HepG2 (cell line): Measurements from ENCODE around the gene CSTB. TPM values are rescaled to one million over a fixed set of nuclear protein-coding genes. Genes with fewer than 3 reads are reported as not detected.

Experiments used
- ATF7-NPFF ChIP-seq: sonication (generic); formaldehyde crosslinking; IDR thresholded peaks from 2 replicates; pipeline ENCODE4 v1.8.1; 2023; ENCODE audit warnings: mild to moderate bottlenecking, low read depth, missing genetic modification reagents, moderate library complexity
- ELK4 ChIP-seq: sonication (generic); formaldehyde crosslinking; IDR thresholded peaks from 2 replicates; pipeline ENCODE4 v1.9.0; 2021; ENCODE audit warnings: missing genetic modification reagents, borderline replicate concordance
- HNRNPH1 ChIP-seq: fragments of 200-400 bp; formaldehyde crosslinking; optimal IDR thresholded peaks from 2 replicates; pipeline ENCODE3; 2017; ENCODE audit warnings: mild to moderate bottlenecking, low read depth, low read length
- MED1 ChIP-seq: sonication (generic); formaldehyde crosslinking; IDR thresholded peaks from 2 replicates; pipeline ENCODE4 v1.4.0; 2020; ENCODE audit warnings: missing genetic modification reagents
- NR2F1 ChIP-seq, 2 experiments: fragments of 450-650 bp in 1 of 2; formaldehyde crosslinking in 1 of 2; IDR thresholded peaks; 2 replicates each; pipeline versions ENCODE4 v1.5.0 to v1.6.1; 2016 to 2020; ENCODE audit warnings: mild to moderate bottlenecking in 1 of 2, missing compliant biosample characterization in 1 of 2, missing genetic modification reagents in 1 of 2, moderate library complexity in 1 of 2
- PLRG1 ChIP-seq: fragments of 450-650 bp; conservative IDR thresholded peaks from 2 replicates; pipeline ENCODE4 v1.6.1; 2016
- PPARG ChIP-seq: conservative IDR thresholded peaks from 2 replicates; pipeline ENCODE4 v1.6.1; 2016; ENCODE audit warnings: missing biosample characterization, missing genetic modification reagents
- RXRA ChIP-seq: sonication (generic); formaldehyde crosslinking; IDR thresholded peaks from 2 replicates; pipeline ENCODE4 v1.5.1; 2020; ENCODE audit warnings: missing genetic modification reagents
- SNRNP70 ChIP-seq: fragments of 200-400 bp; formaldehyde crosslinking; IDR thresholded peaks from 2 replicates; pipeline ENCODE4 v1.6.1; 2017; ENCODE audit warnings: mild to moderate bottlenecking, low read depth, low read length, moderate library complexity
- SUZ12 ChIP-seq: fragments of 150-350 bp; IDR thresholded peaks from 2 replicates; pipeline ENCODE4 v1.6.1; 2014; ENCODE audit warnings: low read depth, low read length
- TBX3 ChIP-seq: fragments of 450-650 bp; IDR thresholded peaks from 2 replicates; pipeline ENCODE4 v1.6.1; 2017; ENCODE audit warnings: antibody characterized with exemption, mild to moderate bottlenecking, inconsistent platforms, borderline replicate concordance
- ZNF691 ChIP-seq: sonication (generic); formaldehyde crosslinking; IDR thresholded peaks from 2 replicates; pipeline ENCODE4 v1.4.0; 2020; ENCODE audit warnings: missing genetic modification reagents, low read depth, mild to moderate bottlenecking, borderline replicate concordance
- ZNF7 ChIP-seq: IDR thresholded peaks from 2 replicates; pipeline ENCODE4 v1.6.1; 2016; ENCODE audit warnings: missing biosample characterization, missing genetic modification reagents
- polyA plus RNA-seq, 8 experiments: library from polyadenylated mRNA; depleted of rRNA in 3 of 8; stranded (reverse) in 7 of 8; unstranded in 1 of 8; fragments of >200 nt; fragmentation: Illumina TruSeq in 4 of 8; extraction: Trizol in 4 of 8; gene quantifications; 2 replicates each; pipeline versions ENCODE4 v1.2.1 to v1.2.3, GENCODE V29; 2011 to 2016; ENCODE audit warnings: low read depth in 4 of 8, missing spikeins in 1 of 8, mixed read lengths in 1 of 8; ENCODE audit not compliant: insufficient read depth in 1 of 8
- total RNA-seq, 5 experiments: library from RNA; depleted of rRNA; stranded (reverse); fragments of >200 nt; fragmentation: Illumina TruSeq; extraction: Trizol; gene quantifications; 2 replicates each; pipeline ENCODE4 v1.2.3, GENCODE V29; 2016; ENCODE audit warnings: low read depth in 1 of 5
- TF ChIP-seq, protein P1 (sequence below): sonication (generic); formaldehyde crosslinking; IDR thresholded peaks from 2 replicates; pipeline ENCODE4 v1.4.0; 2020; ENCODE audit warnings: low read depth, missing genetic modification reagents
- TF ChIP-seq, protein P2 (sequence below): sonication (generic); formaldehyde crosslinking; IDR thresholded peaks from 2 replicates; pipeline ENCODE4 v1.4.0; 2020; ENCODE audit warnings: mild to moderate bottlenecking, missing genetic modification reagents, borderline replicate concordance
- TF ChIP-seq, protein P3 (sequence below): sonication (generic); formaldehyde crosslinking; conservative IDR thresholded peaks from 2 replicates; pipeline ENCODE4 v1.4.0; 2020; ENCODE audit warnings: missing genetic modification reagents

Gene CSTB
- total and polyA plus RNA-seq, 2 of the 13 experiments (the other 11 are each of a cell fraction or from before 2014, with no cell fraction given) = 11.7 to 94.1 TPM

DNA sequence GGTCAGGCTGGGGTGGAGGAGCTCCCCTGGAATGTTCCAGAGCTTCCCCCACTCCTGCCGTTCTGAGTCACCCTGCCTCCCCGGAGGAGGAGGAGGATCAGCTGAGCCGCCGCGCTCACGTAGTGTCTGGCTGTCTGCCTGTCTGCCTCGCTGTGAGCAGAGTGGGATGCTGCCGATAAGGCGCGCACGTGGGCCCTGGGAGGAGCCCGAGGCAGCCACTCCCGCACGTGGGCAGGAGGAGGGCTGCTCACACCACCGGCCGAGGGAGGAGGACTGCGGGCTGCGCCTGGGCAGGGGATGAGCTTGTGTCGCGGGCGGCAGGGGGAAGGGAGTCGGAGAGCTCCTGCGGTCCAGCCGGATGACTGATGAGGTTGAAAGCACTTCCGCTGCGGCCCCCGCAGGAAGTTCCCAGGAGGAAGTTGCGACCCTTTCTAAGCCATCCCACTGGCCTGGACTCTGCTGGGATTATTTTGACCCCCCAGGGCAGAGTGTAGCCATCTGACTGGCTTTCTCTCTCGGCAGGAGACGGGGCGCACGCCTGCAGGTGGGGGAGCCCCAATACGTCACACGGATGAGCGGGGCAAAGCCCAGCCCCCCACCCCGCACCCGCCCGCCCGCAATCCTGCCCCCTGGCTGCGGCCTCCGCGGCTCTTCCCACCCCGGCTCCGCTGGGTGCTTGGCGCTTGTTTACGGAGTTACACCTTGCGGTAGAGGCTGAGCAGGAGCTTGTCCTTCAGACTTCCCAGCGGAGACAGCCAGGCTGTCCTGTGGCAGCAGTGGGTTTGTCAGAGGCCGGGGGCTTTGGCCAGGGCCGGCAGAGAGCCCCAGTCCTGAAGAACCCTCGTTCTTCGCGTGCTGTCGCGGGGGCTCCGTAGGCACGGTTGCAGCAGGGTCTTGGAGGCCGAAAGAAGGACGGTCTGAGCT lies 47.4 kb downstream of the CSTB start (continued):
- TF ChIP-seq TBX3 (no peak), SUZ12 (no peak), NR2F1 (CRISPR knock-in tag; IDR thresholded peaks at IDR 0.05) (no peak), PPARG (CRISPR knock-in tag) (no peak), MED1 (CRISPR knock-in tag) (peak; percentile 80), HNRNPH1 (no peak), SNRNP70 (no peak), ZNF691 (0 out of 2 replicates have a peak, but pooled peaks have one; percentile 74), ELK4 (CRISPR knock-in tag) (peak; percentile 83; the same call in 1 of the 2 replicates), PLRG1 (no peak), RXRA (CRISPR knock-in tag) (peak; percentile 76), ZNF7 (CRISPR knock-in tag) (no peak), ATF7-NPFF (CRISPR knock-in tag) (peak; percentile 42; the same call in 1 of the 2 replicates)
- TF ChIP-seq, protein P1, sequence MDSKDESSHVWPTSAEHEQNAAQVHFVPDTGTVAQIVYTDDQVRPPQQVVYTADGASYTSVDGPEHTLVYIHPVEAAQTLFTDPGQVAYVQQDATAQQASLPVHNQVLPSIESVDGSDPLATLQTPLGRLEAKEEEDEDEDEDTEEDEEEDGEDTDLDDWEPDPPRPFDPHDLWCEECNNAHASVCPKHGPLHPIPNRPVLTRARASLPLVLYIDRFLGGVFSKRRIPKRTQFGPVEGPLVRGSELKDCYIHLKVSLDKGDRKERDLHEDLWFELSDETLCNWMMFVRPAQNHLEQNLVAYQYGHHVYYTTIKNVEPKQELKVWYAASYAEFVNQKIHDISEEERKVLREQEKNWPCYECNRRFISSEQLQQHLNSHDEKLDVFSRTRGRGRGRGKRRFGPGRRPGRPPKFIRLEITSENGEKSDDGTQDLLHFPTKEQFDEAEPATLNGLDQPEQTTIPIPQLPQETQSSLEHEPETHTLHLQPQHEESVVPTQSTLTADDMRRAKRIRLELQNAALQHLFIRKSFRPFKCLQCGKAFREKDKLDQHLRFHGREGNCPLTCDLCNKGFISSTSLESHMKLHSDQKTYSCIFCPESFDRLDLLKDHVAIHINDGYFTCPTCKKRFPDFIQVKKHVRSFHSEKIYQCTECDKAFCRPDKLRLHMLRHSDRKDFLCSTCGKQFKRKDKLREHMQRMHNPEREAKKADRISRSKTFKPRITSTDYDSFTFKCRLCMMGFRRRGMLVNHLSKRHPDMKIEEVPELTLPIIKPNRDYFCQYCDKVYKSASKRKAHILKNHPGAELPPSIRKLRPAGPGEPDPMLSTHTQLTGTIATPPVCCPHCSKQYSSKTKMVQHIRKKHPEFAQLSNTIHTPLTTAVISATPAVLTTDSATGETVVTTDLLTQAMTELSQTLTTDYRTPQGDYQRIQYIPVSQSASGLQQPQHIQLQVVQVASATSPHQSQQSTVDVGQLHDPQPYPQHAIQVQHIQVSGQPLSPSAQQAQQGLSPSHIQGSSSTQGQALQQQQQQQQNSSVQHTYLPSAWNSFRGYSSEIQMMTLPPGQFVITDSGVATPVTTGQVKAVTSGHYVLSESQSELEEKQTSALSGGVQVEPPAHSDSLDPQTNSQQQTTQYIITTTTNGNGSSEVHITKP = peak; percentile 64
- TF ChIP-seq, protein P2, sequence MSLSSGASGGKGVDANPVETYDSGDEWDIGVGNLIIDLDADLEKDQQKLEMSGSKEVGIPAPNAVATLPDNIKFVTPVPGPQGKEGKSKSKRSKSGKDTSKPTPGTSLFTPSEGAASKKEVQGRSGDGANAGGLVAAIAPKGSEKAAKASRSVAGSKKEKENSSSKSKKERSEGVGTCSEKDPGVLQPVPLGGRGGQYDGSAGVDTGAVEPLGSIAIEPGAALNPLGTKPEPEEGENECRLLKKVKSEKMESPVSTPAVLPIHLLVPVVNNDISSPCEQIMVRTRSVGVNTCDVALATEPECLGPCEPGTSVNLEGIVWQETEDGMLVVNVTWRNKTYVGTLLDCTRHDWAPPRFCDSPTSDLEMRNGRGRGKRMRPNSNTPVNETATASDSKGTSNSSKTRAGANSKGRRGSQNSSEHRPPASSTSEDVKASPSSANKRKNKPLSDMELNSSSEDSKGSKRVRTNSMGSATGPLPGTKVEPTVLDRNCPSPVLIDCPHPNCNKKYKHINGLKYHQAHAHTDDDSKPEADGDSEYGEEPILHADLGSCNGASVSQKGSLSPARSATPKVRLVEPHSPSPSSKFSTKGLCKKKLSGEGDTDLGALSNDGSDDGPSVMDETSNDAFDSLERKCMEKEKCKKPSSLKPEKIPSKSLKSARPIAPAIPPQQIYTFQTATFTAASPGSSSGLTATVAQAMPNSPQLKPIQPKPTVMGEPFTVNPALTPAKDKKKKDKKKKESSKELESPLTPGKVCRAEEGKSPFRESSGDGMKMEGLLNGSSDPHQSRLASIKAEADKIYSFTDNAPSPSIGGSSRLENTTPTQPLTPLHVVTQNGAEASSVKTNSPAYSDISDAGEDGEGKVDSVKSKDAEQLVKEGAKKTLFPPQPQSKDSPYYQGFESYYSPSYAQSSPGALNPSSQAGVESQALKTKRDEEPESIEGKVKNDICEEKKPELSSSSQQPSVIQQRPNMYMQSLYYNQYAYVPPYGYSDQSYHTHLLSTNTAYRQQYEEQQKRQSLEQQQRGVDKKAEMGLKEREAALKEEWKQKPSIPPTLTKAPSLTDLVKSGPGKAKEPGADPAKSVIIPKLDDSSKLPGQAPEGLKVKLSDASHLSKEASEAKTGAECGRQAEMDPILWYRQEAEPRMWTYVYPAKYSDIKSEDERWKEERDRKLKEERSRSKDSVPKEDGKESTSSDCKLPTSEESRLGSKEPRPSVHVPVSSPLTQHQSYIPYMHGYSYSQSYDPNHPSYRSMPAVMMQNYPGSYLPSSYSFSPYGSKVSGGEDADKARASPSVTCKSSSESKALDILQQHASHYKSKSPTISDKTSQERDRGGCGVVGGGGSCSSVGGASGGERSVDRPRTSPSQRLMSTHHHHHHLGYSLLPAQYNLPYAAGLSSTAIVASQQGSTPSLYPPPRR (CRISPR knock-in tag) = peak; percentile 59; the same call in 1 of the 2 replicates
- TF ChIP-seq, protein P3, sequence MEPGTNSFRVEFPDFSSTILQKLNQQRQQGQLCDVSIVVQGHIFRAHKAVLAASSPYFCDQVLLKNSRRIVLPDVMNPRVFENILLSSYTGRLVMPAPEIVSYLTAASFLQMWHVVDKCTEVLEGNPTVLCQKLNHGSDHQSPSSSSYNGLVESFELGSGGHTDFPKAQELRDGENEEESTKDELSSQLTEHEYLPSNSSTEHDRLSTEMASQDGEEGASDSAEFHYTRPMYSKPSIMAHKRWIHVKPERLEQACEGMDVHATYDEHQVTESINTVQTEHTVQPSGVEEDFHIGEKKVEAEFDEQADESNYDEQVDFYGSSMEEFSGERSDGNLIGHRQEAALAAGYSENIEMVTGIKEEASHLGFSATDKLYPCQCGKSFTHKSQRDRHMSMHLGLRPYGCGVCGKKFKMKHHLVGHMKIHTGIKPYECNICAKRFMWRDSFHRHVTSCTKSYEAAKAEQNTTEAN (CRISPR knock-in tag) = 0 out of 2 replicates have a peak, but pooled peaks have one; percentile 38
